OCI-LY7 (cell line): ENCODE measurements around the gene PGPEP1. TPM values are rescaled to one million over a fixed set of nuclear protein-coding genes. Genes with fewer than 3 reads are reported as not detected.

Experiments used
- BruUV-seq: library from RNA; stranded (reverse); fragments of 400-500 nt; replicated peaks from 2 replicates; lab custom pipeline; 2021; lab: Mats Ljungman, UMichigan
- CTCF ChIA-PET: fragments of 300-600 bp; sonication (Branson Sonifier 250); formaldehyde crosslinking; loops from one replicate; lab custom pipeline; 2022; ENCODE audit warnings: antibody characterized with exemption; ENCODE audit not compliant: unreplicated experiment; lab: Charles Lee
- POLR2A ChIA-PET: fragments of 300-600 bp; sonication (Branson Sonifier 250); formaldehyde crosslinking; loops from one replicate; lab custom pipeline; 2022; ENCODE audit warnings: antibody characterized with exemption; lab: Charles Lee
- DNase-seq: peaks from one replicate; pipeline ENCODE4 v3.0.0-alpha.2; 2015; ENCODE audit warnings: low spot score
- H2AFZ ChIP-seq: fragments of 200-600 bp; sonication (generic), shearing (Covaris generic); 2 replicates; pipeline ENCODE4 v1.6.1; 2014; ENCODE audit warnings: mild to moderate bottlenecking, antibody characterized with exemption, low read length, moderate library complexity
- H3K27ac ChIP-seq: fragments of 200-600 bp; sonication (generic); 2 replicates; pipeline ENCODE4 v1.5.1; 2014; ENCODE audit warnings: mixed run types, low read depth, mild to moderate bottlenecking, moderate library complexity, low read length, inconsistent platforms; ENCODE audit not compliant: poor library complexity, severe bottlenecking
- H3K36me3 ChIP-seq: fragments of 200-600 bp; sonication (generic); 2 replicates; pipeline ENCODE4 v1.6.1; 2014; ENCODE audit warnings: mild to moderate bottlenecking, antibody characterized with exemption, low read length, moderate library complexity, mixed read lengths; ENCODE audit not compliant: insufficient read depth
- H3K4me1 ChIP-seq: fragments of 200-600 bp; sonication (generic); 2 replicates; pipeline ENCODE4 v1.5.1; 2014; ENCODE audit warnings: mild to moderate bottlenecking, low read length; ENCODE audit not compliant: insufficient read depth, poor library complexity, severe bottlenecking
- H3K4me2 ChIP-seq: fragments of 200-600 bp; sonication (generic); 2 replicates; pipeline ENCODE4 v1.6.1; 2014; ENCODE audit warnings: mild to moderate bottlenecking, low read length
- H3K4me3 ChIP-seq: fragments of 200-600 bp; sonication (generic); 2 replicates; pipeline ENCODE4 v1.5.1; 2014; ENCODE audit warnings: mild to moderate bottlenecking, low read depth, low read length; ENCODE audit not compliant: poor library complexity, severe bottlenecking
- H3K79me2 ChIP-seq: fragments of 200-600 bp; sonication (generic); 2 replicates; pipeline ENCODE4 v1.6.1; 2016; ENCODE audit warnings: low read depth, mild to moderate bottlenecking, low read length, moderate library complexity, mixed read lengths; ENCODE audit not compliant: insufficient read depth
- H3K9me2 ChIP-seq: fragments of 200-600 bp; sonication (generic); 2 replicates; pipeline ENCODE4 v1.6.1; 2016; ENCODE audit warnings: mild to moderate bottlenecking, low read length, mixed read lengths; ENCODE audit not compliant: insufficient read depth
- H3K9me3 ChIP-seq: fragments of 200-600 bp; sonication (generic); 2 replicates; pipeline ENCODE4 v1.6.1; 2014; ENCODE audit warnings: mild to moderate bottlenecking, mixed run types, low read length, mixed read lengths
- H4K20me1 ChIP-seq: fragments of 200-600 bp; sonication (generic); 2 replicates; pipeline ENCODE4 v1.6.1; 2014; ENCODE audit warnings: mild to moderate bottlenecking, antibody characterized with exemption, low read length, moderate library complexity, mixed read lengths; ENCODE audit not compliant: insufficient read depth
- CTCF ChIP-seq: fragments of 200-600 bp; sonication (generic); conservative IDR thresholded peaks from 2 replicates; pipeline ENCODE4 v1.5.1; 2014; ENCODE audit warnings: mild to moderate bottlenecking, antibody characterized with exemption, low read length, moderate library complexity, mixed read lengths
- EZH2phosphoT487 ChIP-seq: fragments of 200-600 bp; sonication (generic); IDR thresholded peaks from 2 replicates; pipeline ENCODE4 v1.6.1; 2018; ENCODE audit warnings: low read depth, borderline replicate concordance, mild to moderate bottlenecking, mixed run types, antibody characterized with exemption, low read length, moderate library complexity, mixed read lengths
- intact Hi-C: fragments of 100-400 bp; cut with micrococcal nuclease; formaldehyde crosslinking; loops from one replicate; pipeline ENCODE4 v1.10.0; 2022; ENCODE audit not compliant: unreplicated experiment
- total RNA-seq, 2 experiments: library from RNA; depleted of rRNA in 1 of 2; stranded (reverse); fragments of >200 nt in 1 of 2; shearing (Covaris generic) in 1 of 2; gene quantifications; 2 replicates each; pipeline ENCODE4 v1.2.3, GENCODE V29; 2014 to 2022

The PGPEP1 gene
- total RNA-seq, 2 experiments from 2014 or later, result 15.2 to 44.1 TPM

GRCh38 chr19:18366021-18366435 lies 25.6 kb downstream of the PGPEP1 start:
- Histone ChIP-seq H3K9me2 (no peaks in the 10 kb centered on the region), H4K20me1 (no peaks in the 10 kb centered on the region), H3K4me1 (peaks cover 9% of the 10 kb centered on the region), H2AFZ (no peak overlapping the region), H3K4me3 (no peak overlapping the region), H3K9me3 (no peaks in the 10 kb centered on the region), H3K27ac (no peak overlapping the region), H3K4me2 (no peak overlapping the region), H3K36me3 (peaks cover 23% of the 10 kb centered on the region), H3K79me2 (no peaks in the 10 kb centered on the region)
- DNase-seq, result no peak
- POLR2A ChIA-PET, result interaction anchor here (0.6 kb wide), 1 partner anchor 73 kb away, joined by 6 read pairs; no protein-coding TSS in a partner anchor
- TF ChIP-seq CTCF, result no peak
- no peak for TF ChIP-seq EZH2phosphoT487
- CTCF ChIA-PET, result interaction anchor here (0.7 kb wide), 1 partner anchor 22 kb away, joined by 3 read pairs; no protein-coding TSS in a partner anchor
- BruUV-seq, result no TSS peak
- intact Hi-C loops, result no loop called here

GRCh38 chr19:18368504-18369222 lies 28.3 kb downstream of the PGPEP1 start:
- no TSS peak for BruUV-seq
- Histone ChIP-seq H3K4me1 (peaks cover 13% of the 10 kb centered on the region), H4K20me1 (no peaks in the 10 kb centered on the region), H3K36me3 (peaks cover 8% of the 10 kb centered on the region), H3K9me3 (no peaks in the 10 kb centered on the region), H3K79me2 (no peaks in the 10 kb centered on the region), H3K27ac (no peak overlapping the region), H3K9me2 (no peaks in the 10 kb centered on the region), H3K4me2 (no peak overlapping the region), H3K4me3 (no peak overlapping the region), H2AFZ (no peak overlapping the region)
- POLR2A ChIA-PET, result no interaction called here
- intact Hi-C loops, result no loop called here
- CTCF ChIA-PET, result no interaction called here
- TF ChIP-seq CTCF (no peak), EZH2phosphoT487 (no peak)
- no peak for DNase-seq

- CTCF ChIA-PET, result no interaction called here
- no peaks in the 10 kb centered on the region for H4K20me1 ChIP-seq
- no peaks in the 10 kb centered on the region for H3K9me3 ChIP-seq
- H3K79me2 ChIP-seq, result no peaks in the 10 kb centered on the region
- H3K9me2 ChIP-seq, result no peaks in the 10 kb centered on the region
- DNase-seq, result no peak
- no peak overlapping the region for H3K4me2 ChIP-seq
- H3K4me1 ChIP-seq, result peaks cover 15% of the 10 kb centered on the region
- TF ChIP-seq CTCF (no peak), EZH2phosphoT487 (no peak)
- H3K27ac ChIP-seq, result no peak overlapping the region
- H3K4me3 ChIP-seq, result no peak overlapping the region
- H2AFZ ChIP-seq, result peak overlapping the region; percentile 92; the same call in 1 of the 2 replicates
- intact Hi-C loops, result no loop called here
- BruUV-seq, result no TSS peak
- H3K36me3 ChIP-seq, result no peaks in the 10 kb centered on the region
- POLR2A ChIA-PET, result no interaction called here
Measured at GRCh38 chr19:18373407-18373891, 33.1 kb downstream of the PGPEP1 start.
